Measurements from ENCODE around the gene TPRG1L.

DNA sequence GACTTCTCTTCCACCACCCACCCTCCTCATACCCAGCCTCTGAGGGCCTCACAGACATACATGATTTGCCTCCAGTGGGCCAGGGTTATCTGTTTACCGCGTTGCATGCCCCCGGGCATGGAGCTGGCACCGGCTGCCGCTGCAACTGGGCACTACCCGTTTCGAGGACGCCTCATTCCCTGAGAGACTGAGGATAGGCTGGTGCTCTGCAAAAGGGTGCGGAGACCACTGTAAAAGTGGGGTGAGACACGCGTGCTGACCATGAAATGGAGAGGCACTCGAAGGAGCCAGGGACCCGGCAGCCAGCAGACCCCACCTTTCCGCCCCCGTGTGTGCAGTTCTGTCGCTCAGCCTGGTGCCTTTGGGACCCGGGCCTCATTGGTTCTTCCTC is 48.2 kb downstream of the TPRG1L start:
- TF ChIP-seq, protein P1, sequence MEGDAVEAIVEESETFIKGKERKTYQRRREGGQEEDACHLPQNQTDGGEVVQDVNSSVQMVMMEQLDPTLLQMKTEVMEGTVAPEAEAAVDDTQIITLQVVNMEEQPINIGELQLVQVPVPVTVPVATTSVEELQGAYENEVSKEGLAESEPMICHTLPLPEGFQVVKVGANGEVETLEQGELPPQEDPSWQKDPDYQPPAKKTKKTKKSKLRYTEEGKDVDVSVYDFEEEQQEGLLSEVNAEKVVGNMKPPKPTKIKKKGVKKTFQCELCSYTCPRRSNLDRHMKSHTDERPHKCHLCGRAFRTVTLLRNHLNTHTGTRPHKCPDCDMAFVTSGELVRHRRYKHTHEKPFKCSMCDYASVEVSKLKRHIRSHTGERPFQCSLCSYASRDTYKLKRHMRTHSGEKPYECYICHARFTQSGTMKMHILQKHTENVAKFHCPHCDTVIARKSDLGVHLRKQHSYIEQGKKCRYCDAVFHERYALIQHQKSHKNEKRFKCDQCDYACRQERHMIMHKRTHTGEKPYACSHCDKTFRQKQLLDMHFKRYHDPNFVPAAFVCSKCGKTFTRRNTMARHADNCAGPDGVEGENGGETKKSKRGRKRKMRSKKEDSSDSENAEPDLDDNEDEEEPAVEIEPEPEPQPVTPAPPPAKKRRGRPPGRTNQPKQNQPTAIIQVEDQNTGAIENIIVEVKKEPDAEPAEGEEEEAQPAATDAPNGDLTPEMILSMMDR (IDR thresholded peaks at IDR 0.05) = no peak
- TF ChIP-seq POLR2A (IDR thresholded peaks at IDR 0.05) = no peak

All from body of pancreas (tissue), 4 donors.